Adipose tissue (tissue), 3 donors: ENCODE measurements around the gene SMARCD3. TPM values are rescaled to one million over a fixed set of nuclear protein-coding genes. Genes with fewer than 3 reads are reported as not detected.
A peak's percentile ranks its signal among the peaks of the same experiment; 100 is the strongest.

Experiments used
- H3K27ac ChIP-seq: one replicate; pipeline ENCODE4 v1.5.1; 2013; ENCODE audit warnings: low read depth, low read length
- WGBS, 3 donors: extraction: QIAGEN DNeasy Blood & Tissue Kit; methylation state at CpG; one replicate each; pipeline ENCODE4 v1.1.7; 2013; 5-methylcytosine and 5-hydroxymethylcytosine counted together
- polyA plus RNA-seq, 3 donors: library from polyadenylated mRNA; stranded (reverse); fragments of 200-250 nt; gene quantifications; one replicate each; pipeline ENCODE4 v1.2.3, GENCODE V29; 2013
- donor health status: healthy with polysubstance abuse.
- donor health status: Bipolar disorder and iron deficiency.
- donor health status: healthy.

SMARCD3 gene
- polyA plus RNA-seq, 3 donors: 10.8 to 44.8 (median 32.2) TPM

DNA sequence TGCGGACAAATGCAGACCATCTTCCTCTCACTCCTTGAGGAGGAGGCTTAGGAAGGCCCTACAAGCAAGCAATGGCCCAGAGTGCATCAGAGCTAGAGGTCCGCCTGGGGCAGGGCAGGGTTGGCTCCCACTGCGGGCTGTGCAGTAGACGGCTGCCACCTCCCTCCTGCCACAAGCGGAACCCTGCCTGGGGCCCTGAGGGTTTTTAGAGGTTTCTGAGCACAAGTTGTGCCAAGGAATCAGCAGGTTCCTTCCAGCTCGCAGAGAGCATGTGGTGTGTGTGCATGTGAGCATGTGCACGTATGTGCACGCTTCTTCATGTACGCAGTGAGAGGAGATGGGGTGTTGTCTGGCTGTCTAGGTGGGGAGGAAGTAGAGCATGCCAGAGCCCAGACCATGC, 25.9 kb upstream of the SMARCD3 start:
- H3K27ac ChIP-seq: no peak overlapping the region
- whole genome bisulfite sequencing, 3 donors: 69 to 91% (median 72%) methylated on average over 9 of the region's 9 CpGs

DNA sequence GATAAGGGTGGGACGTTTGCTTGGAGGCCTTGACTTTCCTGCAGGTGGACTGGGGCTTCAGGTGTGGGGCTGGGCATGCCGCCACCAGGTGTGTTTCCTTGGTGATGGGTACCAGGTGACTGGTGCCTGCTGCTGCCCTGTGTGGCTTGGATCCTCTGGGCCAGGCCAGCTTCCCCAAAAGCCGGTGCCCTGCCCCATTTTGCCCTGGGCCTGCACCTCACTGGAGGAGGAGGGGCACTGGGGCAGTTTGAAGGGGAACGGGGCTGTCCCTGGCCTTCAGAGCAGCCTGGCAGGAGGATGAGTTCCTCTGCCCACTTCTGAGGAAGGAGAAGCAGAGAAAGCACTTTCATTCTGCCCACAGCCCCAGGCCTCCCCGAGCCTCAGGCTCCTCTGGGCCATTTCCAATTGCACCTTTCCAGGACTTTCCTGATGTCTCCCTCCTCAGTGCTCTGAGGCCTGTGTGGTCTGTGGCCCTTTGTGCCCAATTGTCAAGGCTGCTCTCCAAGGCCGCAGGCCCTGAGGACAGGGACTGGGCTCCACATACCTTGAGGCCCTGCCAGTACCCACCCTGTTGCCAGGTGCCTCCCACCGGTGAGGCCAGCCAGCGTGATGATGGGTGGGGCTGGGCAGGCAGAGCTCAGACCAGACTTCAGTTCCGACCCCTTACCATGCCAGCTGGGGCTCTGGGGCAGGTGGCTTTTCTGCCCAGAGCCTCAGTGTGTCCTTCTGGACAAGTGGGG, 25.3 kb upstream of the SMARCD3 start:
- WGBS, 3 donors: 60 to 74% (median 64%) methylated on average over 9 of the region's 9 CpGs
- H3K27ac ChIP-seq: no peak overlapping the region

DNA sequence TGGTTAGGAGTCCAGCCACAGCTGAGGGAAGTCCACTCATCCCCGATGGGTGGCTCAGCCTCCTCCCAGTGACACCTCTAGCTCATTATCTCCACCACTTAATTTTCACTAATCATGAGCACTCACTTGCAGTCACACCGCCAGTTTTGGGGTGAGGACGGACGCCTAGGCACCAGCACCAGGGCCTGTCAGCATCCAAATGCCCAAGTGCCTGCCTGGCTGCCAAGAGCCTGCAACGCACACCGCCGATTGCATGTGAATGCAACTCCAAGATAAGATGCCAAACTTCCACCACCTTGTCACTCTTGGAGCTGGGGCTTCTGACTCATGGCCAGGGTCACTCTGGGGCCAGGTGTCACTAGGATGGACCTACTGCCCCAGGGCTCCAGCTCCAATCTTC, 24.4 kb upstream of the SMARCD3 start:
- H3K27ac ChIP-seq: no peak overlapping the region
- WGBS, 3 donors: 78 to 87% (median 80%) methylated on average over 7 of the region's 7 CpGs

DNA sequence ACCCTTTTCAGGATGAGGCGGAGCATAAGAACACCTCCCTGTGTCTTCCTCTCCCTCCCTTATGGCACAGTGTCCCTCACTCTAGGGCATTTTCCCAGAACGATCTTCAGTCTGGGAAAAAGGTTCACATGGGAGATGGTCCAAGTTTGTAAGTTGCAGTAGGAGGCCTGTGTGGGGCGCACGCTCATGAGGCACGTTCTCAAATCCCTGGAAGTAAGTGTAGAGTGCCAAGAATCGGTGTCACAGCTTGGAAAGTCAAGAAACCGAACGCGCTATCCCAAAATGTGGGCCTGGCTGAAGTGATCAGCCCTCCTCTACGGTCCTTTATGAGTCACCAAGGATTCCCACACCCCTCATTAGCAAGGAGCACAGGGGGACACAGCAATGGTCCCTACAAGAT, 23.9 kb upstream of the SMARCD3 start:
- WGBS, 3 donors: 60 to 70% (median 67%) methylated on average over 10 of the region's 10 CpGs
- peak overlapping the region; percentile 21 for H3K27ac ChIP-seq

DNA sequence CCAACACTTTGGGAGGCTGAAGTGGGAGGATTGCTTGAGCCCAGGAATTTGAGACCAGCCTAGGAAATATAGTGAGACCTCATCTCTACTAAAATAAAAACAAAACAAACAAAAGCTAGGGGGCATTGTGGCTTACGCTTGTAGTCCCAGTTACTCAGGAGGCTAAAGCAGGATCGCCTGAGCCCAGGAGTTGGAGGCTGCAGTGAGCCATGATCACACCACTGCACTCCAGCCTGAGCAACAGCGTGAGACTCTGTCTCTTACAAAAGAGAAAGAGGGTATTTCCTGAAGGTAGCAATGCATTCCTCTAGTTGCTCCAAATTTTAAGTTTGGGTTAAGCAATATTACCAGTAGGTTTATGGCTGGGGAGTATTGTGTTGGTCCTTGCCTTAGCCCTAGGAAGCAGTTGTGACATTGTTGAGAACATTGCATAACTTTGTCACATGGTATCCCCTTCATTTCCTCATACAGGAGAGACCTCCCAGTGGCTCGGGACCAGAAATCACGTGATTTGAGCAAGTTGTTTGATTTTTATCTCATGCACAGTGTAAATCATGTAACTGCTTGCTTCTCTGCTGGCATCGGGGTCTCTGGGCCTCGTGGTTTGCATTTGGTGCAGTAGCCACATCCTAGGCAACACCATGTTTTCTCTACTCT, 23.3 kb upstream of the SMARCD3 start:
- peak overlapping the region; percentile 21 for H3K27ac ChIP-seq
- 27 to 56% (median 40%) methylated on average over 7 of the region's 7 CpGs for WGBS, 3 donors

DNA sequence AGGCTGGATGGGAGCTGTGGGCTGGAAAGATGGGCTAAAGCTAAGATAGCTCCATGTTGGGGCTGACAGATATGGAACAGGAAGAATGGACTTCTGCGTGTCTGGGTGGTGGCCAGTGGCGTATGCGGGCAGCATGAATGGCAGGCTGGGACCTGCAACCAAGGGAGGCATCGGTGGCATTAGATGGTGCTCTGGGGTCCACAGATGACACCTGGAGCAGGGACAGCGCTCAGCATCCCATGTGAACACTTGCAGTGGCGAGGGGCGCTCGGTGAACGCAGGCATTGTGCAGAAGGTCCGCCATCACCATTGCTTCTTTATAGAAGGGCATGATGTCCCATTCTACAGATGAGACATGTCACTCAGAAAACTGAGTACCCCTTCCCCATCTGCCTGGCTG, 21.0 kb upstream of the SMARCD3 start:
- WGBS, 3 donors: 88 to 94% (median 93%) methylated on average over 10 of the region's 10 CpGs

DNA sequence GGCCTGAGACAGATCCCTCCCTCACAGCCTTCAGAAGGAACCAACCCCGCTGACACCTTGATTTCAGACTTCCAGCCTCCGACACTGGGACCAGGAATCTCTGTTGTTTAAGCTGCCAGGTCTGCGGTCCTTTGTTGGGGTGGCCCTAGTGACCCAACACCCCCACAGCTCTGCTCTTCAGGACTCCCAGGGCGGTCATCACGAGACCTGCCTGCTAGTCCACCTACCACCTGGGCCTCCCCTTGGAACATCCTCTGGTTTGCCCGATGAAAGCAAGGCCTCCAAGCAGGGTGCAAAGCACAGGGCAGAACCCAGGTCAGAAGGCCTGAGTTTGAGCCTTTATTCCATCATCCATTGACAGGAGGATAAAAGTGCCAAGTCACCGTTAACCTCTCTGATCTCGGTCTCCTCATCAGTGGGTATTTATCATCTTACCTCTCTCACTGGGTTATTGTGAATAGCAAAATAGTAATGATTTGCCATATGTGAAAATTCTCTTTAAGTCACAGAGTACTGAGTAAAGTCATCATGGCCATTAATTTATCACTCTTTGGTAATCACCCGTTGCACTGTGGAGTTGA, 16.9 kb upstream of the SMARCD3 start:
- 81 to 94% (median 91%) methylated on average over 9 of the region's 9 CpGs for WGBS, 3 donors
- H3K27ac ChIP-seq: no peak overlapping the region

More for the DNA sequence above, 21.0 kb upstream of the SMARCD3 start:
- H3K27ac ChIP-seq: no peak overlapping the region

DNA sequence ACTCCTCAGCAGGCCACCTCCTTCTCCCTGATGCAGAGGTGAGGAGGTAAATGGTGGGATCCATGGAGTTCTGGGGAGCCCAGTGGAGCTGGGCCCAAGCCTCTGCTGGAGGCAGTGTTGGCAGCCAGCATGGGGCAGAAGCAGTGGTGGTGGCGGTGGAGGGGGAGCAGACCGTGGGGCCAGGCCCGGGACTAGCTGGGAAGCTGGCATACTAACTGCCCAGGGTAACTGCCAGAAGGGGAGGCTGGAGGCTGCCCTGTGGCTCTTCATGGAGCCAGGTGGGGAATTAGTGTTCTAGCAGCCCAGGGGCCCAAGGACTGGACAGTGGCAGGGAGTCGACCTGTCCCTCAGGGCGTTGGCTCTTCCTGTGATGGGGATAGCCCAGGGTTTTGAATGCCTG, 16.1 kb upstream of the SMARCD3 start:
- H3K27ac ChIP-seq: no peak overlapping the region
- 82 to 92% (median 87%) methylated on average over 5 of the region's 5 CpGs for WGBS, 3 donors

DNA sequence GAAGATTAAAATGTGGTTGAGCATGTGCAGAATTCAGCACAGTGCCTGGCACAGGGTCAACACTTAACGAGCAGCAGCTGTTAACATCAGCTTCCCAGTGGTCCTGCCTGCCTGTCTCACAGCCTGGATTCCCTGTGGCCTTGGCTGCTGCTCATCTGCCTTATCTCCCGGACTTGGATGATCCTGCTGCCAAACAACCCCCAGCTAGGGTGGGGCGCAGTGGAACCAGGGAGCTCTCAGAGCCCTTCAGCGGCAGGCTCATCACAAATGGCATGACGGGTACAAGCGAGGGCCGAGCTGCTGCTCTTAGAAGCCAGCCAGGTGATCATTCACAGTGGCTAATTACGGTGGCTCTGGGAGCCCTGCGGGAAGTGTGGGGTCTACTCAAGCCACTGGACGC, 13.0 kb upstream of the SMARCD3 start:
- no peak overlapping the region for H3K27ac ChIP-seq
- WGBS, 3 donors: 45 to 57% (median 45%) methylated on average over 10 of the region's 10 CpGs

DNA sequence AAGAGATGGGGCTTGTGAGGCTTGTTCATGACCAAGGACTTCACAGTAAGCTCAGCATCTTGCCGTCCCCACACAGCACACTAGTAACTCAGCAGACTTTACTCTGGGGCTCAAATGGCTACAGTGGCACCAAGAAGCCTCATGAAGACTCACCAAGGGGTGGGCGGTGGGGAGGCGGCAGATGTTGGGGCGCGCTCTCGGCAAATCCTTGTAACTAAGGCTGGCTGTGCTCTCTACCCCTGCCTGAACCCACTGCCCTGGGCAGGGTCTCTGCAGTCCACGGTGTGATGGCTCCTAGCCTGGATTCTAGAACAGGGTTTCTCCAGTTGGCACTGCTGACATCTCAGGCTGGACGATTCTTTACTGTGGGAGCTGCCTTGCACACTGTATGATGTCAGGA, 12.4 kb upstream of the SMARCD3 start:
- whole genome bisulfite sequencing, 3 donors: 84 to 86% (median 85%) methylated on average over 8 of the region's 8 CpGs
- H3K27ac ChIP-seq: no peak overlapping the region

DNA sequence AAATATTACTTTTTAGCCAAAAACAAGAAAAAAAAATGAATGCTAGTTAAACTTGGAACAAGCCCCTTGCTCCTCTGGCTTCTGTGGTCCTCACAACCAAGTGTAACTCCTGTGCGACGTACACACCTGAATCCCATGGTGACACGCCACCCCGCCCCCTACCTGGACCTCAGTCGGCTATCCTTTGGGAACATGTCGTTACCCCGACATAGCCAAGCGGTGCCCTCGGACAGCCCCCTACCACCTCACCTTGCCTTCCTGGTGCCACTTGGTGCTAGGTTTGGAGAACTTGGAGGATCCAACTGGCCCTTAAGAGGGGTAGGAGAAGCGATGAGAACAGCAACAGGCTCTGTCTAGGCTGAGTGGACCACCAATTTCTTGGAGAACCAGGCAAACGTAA, 12.0 kb upstream of the SMARCD3 start:
- 86 to 92% (median 90%) methylated on average over 11 of the region's 11 CpGs for WGBS, 3 donors
- no peak overlapping the region for H3K27ac ChIP-seq

DNA sequence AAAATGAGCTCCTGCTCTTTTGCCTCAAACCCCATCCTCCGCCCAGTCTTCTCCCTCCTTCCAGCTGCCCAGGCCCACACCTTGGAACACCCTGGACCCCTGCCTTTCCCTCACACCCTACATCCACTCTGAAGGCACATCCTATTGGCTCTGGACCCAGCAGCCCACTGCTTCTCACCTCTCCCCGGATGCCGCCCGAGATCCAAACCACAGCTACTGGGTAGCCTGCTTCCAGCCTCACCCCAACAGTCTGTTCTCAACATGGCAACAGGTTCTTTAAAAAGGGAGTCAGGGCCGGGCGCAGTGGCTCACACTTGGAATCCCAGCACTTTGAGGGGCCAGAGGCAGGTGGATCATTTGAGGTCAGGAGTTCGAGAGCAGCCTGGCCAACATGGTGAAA, 9.5 kb upstream of the SMARCD3 start:
- H3K27ac ChIP-seq: no peak overlapping the region
- 85 to 96% (median 92%) methylated on average over 7 of the region's 7 CpGs for WGBS, 3 donors

DNA sequence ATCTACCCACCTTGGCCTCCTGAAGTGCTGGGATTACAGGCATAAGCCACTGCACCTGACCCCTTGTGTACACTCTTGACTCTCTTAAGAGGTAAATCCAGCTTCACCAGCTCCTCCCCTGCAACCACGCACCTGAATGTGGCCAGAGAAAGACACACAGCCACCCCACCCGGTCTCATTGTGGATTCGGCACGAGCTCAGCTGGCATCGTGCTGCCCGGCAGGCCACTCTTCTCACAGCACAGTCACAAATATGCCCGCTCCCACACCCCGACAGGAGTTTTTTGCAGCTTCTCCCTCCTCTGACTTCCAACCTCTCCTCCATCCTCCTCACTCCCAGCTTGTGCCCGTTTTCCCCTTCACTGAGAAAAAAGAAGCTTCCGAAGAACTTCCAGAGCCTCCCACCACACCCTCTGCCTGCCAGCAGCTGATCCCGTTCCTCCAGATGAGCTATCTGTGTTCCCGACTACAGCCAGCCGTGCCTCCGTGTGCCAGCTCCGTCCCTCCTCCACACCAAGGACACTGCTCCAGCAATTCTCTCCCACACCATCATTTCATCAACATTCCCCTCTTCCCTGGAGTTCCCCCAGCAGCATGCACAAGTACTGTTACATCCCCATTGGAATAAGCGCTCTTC, 8.0 kb upstream of the SMARCD3 start:
- no peak overlapping the region for H3K27ac ChIP-seq
- 51 to 63% (median 56%) methylated on average over 16 of the region's 16 CpGs for WGBS, 3 donors

DNA sequence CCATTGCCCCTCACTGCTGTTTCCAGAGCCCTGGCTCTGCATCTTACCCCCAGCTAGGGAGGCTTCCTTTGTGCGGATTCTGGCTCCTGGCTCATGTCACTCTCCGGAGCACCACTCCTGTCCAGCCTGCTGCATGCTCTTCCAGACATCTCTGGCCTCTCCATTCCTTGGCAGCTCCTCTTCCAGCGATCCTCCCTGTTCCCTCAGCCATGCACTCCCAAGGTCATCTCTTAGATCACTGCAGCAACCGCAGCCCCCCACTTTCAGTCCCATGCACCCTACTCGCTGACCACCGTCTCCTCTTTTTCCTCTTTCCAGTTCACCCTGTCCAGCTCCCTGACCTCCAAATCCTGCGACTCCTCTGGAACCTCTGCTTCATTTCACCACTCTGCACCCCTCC, 6.9 kb upstream of the SMARCD3 start:
- H3K27ac ChIP-seq: no peak overlapping the region
- 64 to 69% (median 64%) methylated on average over 7 of the region's 7 CpGs for WGBS, 3 donors

DNA sequence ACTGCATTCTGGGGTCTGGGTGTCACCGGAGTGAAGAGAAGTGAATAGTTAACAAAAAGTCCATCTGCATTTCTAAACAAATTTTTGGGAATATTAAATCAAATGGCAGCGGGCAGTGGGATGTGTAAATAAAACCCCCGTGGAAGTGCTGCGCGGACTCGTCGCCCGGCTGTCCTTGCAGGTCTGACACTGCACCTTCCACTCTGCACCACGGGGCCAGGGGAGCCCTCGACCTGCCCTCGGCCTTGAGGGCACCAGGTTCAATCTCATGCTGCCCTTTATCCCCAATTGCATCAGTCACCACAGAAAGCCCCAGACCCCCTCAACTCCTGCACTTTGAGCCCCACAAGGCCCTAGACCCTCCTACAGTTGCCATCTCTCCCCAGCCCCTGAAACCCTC, 6.4 kb upstream of the SMARCD3 start:
- H3K27ac ChIP-seq: no peak overlapping the region
- 81 to 89% (median 87%) methylated on average over 11 of the region's 11 CpGs for WGBS, 3 donors

DNA sequence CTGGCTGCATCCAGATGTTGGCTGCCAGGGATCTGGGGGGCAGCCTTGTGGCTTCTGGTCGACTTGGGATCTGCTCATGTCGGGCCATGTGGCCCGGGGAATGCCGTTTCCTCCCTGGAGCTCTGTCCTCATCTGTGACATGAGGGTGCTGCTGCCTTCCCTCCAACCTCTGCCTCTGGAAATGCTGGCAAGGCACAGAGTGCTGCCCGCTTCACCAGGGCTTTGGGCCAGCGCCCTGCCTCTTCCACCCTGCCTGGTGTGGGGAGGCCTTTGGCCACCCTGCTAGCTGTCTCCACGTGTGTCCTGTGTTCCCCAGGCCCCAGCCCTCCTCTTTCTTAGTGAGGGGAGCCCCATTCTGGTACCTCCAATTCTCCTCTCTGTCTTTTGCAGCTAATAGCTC, 5.8 kb upstream of the SMARCD3 start:
- WGBS, 3 donors: 66 to 79% (median 77%) methylated on average over 7 of the region's 7 CpGs
- H3K27ac ChIP-seq: no peak overlapping the region

DNA sequence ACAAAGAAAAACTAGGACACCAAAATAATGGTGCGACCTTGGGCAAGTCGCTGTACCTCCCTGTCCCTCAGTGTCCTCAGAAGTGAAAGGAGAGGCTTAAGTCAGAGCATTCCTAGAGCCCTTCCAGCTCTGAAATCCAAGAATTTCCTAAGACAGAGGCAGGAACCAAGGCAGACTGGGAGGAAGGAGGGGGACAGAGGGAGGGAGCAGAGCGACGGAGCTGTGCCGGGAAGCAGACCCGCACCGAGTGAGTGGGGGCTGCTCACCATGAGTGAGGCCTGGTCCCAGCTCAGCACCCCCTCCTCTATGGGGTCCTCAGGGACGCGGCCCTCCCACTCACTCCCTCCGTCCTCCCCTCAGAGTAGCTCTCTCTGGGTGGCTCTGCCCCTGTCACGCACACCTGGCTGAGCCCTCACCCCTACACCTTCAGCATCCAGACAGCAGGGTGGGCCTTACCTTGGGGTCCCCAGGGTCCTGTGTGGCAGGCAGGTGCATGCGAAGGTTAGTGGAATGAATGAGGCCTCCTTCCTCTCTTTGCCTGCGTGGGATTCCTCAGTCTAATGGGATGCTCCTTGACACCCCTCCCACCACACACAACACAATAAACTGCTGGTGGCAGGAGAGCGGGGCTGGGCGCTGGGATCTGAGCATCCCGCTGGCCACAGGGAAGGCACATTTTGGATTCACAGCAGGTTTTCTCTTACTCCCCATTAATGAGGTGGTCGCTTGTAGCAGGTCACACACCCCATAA, 4.6 kb upstream of the SMARCD3 start:
- WGBS, 3 donors: 60 to 73% (median 69%) methylated on average over 13 to 17 of the region's 17 CpGs
- H3K27ac ChIP-seq: no peak overlapping the region

DNA sequence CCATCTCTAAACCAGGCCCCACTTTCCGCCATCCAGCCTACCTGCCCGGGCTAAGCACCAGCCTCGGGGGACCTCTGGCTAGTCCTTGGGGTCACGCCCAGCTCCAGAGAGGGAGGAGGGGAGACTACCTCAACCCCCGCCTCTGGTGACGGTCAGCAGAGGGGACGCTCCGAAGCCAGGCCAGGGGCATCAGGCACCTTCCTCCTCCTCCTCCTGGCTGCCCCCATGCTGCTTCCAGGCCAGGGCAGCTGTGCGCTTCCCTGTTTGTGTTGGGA, 4.0 kb upstream of the SMARCD3 start:
- WGBS, 3 donors: 42 to 55% (median 43%) methylated on average over 9 of the region's 9 CpGs
- H3K27ac ChIP-seq: no peak overlapping the region
